OCI-LY1 (cell line): ENCODE data around the gene TBPL1.

Source experiments
- CTCF ChIP-seq: fragments of 200-600 bp; sonication (generic), shearing (Covaris generic); IDR thresholded peaks from 2 replicates; pipeline ENCODE4 v1.5.1; 2017; ENCODE audit warnings: mild to moderate bottlenecking, antibody characterized with exemption, low read length, moderate library complexity, mixed read lengths
- EZH2 ChIP-seq: fragments of 200-600 bp; sonication (generic), shearing (Covaris generic); IDR thresholded peaks from 2 replicates; pipeline ENCODE4 v1.8.0; 2017; ENCODE audit warnings: borderline replicate concordance, mixed run types, mild to moderate bottlenecking, antibody characterized with exemption, low read length, moderate library complexity, mixed read lengths

GRCh38 chr6:133951227-133951626, 1.8 kb upstream of the TBPL1 start:
- TF ChIP-seq CTCF, result no peak
- TF ChIP-seq EZH2, result no peak
